ENCODE results near the gene SIGLEC5. TPM values are rescaled to one million over a fixed set of nuclear protein-coding genes. Genes with fewer than 3 reads are reported as not detected.
A peak's percentile ranks its signal among the peaks of the same experiment; 100 is the strongest.
"Not testable (repeated sequence)": the region's sequence is repeated elsewhere in the genome, so short reads cannot be mapped to it uniquely, and the experiment has no call there.

The SIGLEC5 gene, protein sequence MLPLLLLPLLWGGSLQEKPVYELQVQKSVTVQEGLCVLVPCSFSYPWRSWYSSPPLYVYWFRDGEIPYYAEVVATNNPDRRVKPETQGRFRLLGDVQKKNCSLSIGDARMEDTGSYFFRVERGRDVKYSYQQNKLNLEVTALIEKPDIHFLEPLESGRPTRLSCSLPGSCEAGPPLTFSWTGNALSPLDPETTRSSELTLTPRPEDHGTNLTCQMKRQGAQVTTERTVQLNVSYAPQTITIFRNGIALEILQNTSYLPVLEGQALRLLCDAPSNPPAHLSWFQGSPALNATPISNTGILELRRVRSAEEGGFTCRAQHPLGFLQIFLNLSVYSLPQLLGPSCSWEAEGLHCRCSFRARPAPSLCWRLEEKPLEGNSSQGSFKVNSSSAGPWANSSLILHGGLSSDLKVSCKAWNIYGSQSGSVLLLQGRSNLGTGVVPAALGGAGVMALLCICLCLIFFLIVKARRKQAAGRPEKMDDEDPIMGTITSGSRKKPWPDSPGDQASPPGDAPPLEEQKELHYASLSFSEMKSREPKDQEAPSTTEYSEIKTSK
- total RNA-seq = under 1 TPM in 1 of 2 donors, not detected in 1; 0.37 TPM
- 0 reads per million in 2 donors for total RNA-seq

DNA sequence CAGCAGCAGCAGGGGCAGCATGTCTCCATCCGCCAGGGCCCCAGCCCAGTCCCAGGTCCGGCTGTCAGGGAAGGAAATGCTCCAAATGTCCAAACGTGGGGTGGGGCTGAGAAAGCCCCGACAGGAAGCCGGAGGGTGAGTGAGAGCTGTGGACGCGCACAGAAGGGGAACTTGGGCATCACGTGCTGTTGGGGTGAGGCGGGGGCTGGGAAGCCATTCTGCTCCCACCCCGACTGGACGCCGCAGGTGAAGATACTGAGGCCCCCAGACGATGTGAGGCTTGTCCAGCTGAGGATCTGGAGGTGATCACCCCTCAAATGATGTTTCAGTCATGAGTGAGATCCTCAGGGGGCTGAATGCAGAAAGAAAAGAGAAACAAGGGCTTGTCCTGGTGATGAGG lies at the start of gene SIGLEC5:
Gene SIGLEC5, minus strand, starts transcription at position 87 of the 400 bp plus-strand sequence. Its CDS starts 66 bp downstream, at position 21.
- peak within 1 kb of the TSS; percentile 49 for H3K4me3 Mint-ChIP-seq
- H3K4me1 Mint-ChIP-seq; DNase-seq; H3K9me3 ChIP-seq (ENCODE audit: control insufficient read depth, low read length, poor library complexity, severe bottlenecking); H3K36me3 Mint-ChIP-seq (ENCODE audit: low read depth); H3K27ac Mint-ChIP-seq: not testable (repeated sequence)
- peak; percentile 33 for ATAC-seq
- peaks cover 40% of the 10 kb centered on the region for H3K27me3 Mint-ChIP-seq

DNA sequence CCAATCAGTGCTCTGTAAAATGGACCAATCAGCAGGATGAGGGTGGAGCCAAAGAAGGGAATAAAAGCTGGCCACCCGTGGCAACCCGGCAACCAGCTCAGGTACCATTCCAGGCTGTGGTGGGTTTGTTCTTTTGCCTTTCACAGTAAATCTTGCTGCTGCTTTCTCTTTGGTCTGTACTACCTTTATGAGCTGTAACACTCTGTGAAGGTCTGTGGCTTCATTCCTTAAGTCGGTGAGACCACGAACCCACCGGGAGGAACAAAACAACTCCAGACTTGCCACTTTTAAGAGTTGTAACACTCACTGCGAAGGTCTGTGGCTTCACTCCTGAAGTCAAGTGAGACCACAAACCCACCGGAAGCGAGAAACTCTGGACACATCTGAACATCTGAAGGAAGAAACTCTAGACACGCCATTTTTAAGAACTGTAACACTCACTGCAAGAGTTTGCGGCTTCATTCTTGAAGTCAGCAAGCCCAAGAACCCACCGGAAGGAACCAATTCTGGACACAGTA lies 46.4 kb upstream of the SIGLEC5 start:
- peak overlapping the region; percentile 34 for H3K4me3 Mint-ChIP-seq
- ATAC-seq = peak; percentile 80
- no peaks in the 10 kb centered on the region for H3K9me3 ChIP-seq (ENCODE audit: control insufficient read depth, low read length, poor library complexity, severe bottlenecking)
- no peaks in the 10 kb centered on the region for H3K27me3 Mint-ChIP-seq
- peaks cover 6% of the 10 kb centered on the region for H3K4me1 Mint-ChIP-seq
- no peak for DNase-seq
- no peaks in the 10 kb centered on the region for H3K36me3 Mint-ChIP-seq (ENCODE audit: low read depth)
- H3K27ac Mint-ChIP-seq = no peak overlapping the region

DNA sequence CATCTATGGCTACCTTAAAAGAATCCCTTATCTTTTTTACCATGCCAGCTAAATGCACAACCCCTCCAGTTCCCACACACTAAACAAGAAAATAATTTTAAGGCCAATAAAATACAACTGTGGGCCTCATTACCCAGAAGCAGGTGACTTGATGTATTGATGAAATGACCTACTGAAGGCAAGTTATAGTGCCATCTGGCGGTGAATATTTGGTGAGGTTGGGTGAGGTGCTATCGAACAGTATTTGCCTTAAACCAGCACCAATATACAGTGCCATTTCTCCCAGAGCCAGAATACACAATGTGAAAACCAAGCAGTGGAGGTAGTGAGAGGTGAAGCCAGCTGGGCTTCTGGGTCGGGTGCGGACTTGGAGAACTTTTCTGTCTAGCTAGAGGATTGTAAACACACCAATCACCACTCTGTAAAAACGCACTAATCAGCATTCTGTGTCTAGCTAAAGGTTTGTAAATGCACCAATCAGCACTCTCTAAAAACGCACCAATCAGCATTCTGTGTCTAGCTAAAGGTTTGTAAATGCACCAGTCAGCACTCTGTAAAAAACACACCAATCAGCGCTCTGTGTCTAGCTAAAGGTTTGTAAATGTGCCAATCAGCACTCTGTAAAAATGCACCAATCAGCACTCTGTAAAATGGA lies 45.8 kb upstream of the SIGLEC5 start:
- H3K27me3 Mint-ChIP-seq; H3K4me3 Mint-ChIP-seq; H3K36me3 Mint-ChIP-seq (ENCODE audit: low read depth); DNase-seq; H3K27ac Mint-ChIP-seq; H3K9me3 ChIP-seq (ENCODE audit: control insufficient read depth, low read length, poor library complexity, severe bottlenecking); H3K4me1 Mint-ChIP-seq: not testable (repeated sequence)
- ATAC-seq = peak; percentile 50

GRCh38 chr19:51668216-51668615 lies 38.0 kb upstream of the SIGLEC5 start:
- Mint-ChIP-seq H3K36me3 (ENCODE audit: low read depth) (peaks cover 3% of the 10 kb centered on the region), H3K4me3 (no peak overlapping the region), H3K4me1 (no peaks in the 10 kb centered on the region), H3K27ac (no peak overlapping the region), H3K27me3 (peaks cover 28% of the 10 kb centered on the region)
- no peak for ATAC-seq
- DNase-seq = no peak
- H3K9me3 ChIP-seq (ENCODE audit: control insufficient read depth, low read length, poor library complexity, severe bottlenecking) = no peaks in the 10 kb centered on the region

DNA sequence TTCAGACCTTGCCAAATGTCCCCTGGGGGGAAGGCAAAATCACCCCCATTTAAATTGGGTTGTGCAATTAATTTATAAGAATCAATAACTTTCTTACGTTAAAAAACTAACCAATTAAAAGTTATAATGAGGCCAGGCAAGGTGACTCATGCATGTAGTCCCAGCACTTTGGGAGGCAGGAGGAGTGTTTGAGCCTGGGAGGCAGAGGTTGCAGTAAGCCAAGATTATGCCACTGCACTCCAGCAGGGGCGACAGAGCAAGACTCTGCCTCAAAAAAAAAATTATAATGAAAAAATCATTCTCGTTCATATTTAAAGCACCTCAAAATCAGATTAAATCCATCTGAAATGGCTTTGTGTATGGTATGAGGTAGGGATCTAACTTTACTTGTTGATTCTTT lies 34.8 kb upstream of the SIGLEC5 start:
- no peak overlapping the region for H3K27ac Mint-ChIP-seq
- no peaks in the 10 kb centered on the region for H3K9me3 ChIP-seq (ENCODE audit: control insufficient read depth, low read length, poor library complexity, severe bottlenecking)
- DNase-seq = no peak
- no peak overlapping the region for H3K4me3 Mint-ChIP-seq
- H3K36me3 Mint-ChIP-seq (ENCODE audit: low read depth) = peaks cover 6% of the 10 kb centered on the region
- peaks cover 47% of the 10 kb centered on the region for H3K27me3 Mint-ChIP-seq
- ATAC-seq = no peak
- H3K4me1 Mint-ChIP-seq = peaks cover 3% of the 10 kb centered on the region

DNA sequence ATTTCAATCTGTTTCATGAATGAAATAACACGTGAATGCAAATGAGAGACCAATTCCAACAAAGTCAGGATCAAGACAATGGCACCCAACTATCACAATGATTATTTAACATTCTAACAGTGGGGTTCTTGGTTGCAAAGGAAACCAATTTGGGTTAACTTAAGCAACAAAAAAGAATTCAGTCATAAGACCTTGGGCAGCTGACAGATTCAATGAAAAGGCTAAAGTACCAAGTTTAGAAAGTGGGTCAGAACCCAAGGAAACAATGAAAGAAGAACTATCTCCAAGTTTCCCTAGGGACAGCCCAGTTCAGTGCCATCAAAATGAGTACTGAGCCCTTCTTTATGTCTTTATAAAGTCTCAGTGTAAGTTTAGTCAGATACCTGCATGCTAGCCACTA lies 33.9 kb upstream of the SIGLEC5 start:
- H3K27me3 Mint-ChIP-seq = peaks cover 47% of the 10 kb centered on the region
- ATAC-seq = no peak
- peaks cover 4% of the 10 kb centered on the region for H3K4me1 Mint-ChIP-seq
- no peaks in the 10 kb centered on the region for H3K9me3 ChIP-seq (ENCODE audit: control insufficient read depth, low read length, poor library complexity, severe bottlenecking)
- no peak overlapping the region for H3K27ac Mint-ChIP-seq
- H3K4me3 Mint-ChIP-seq = no peak overlapping the region
- no peak for DNase-seq
- H3K36me3 Mint-ChIP-seq (ENCODE audit: low read depth) = peaks cover 6% of the 10 kb centered on the region

DNA sequence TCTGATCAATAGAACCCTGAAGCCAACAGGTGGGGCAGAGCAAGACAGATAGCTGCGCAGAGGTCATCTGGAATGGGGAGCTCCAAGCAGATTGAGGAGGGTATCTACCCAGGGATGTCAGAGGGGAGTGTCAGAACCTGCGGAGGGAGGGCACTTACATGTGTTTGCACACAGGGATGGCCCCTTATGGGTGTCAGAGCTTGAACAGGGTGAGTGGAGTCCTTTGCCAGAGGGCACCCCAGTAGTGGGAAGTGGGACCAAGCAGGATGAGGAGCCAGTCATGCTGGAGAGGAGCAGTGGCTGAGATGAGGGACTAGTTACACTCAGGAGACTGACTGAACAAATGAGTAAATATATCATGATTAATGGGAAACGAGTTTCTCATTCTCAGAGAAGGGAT lies 33.4 kb upstream of the SIGLEC5 start:
- Mint-ChIP-seq H3K27ac (no peak overlapping the region), H3K27me3 (peaks cover 45% of the 10 kb centered on the region), H3K4me1 (peaks cover 4% of the 10 kb centered on the region), H3K4me3 (no peak overlapping the region), H3K36me3 (ENCODE audit: low read depth) (peaks cover 6% of the 10 kb centered on the region)
- ATAC-seq (no peak), DNase-seq (no peak)
- H3K9me3 ChIP-seq (ENCODE audit: control insufficient read depth, low read length, poor library complexity, severe bottlenecking) = no peaks in the 10 kb centered on the region

DNA sequence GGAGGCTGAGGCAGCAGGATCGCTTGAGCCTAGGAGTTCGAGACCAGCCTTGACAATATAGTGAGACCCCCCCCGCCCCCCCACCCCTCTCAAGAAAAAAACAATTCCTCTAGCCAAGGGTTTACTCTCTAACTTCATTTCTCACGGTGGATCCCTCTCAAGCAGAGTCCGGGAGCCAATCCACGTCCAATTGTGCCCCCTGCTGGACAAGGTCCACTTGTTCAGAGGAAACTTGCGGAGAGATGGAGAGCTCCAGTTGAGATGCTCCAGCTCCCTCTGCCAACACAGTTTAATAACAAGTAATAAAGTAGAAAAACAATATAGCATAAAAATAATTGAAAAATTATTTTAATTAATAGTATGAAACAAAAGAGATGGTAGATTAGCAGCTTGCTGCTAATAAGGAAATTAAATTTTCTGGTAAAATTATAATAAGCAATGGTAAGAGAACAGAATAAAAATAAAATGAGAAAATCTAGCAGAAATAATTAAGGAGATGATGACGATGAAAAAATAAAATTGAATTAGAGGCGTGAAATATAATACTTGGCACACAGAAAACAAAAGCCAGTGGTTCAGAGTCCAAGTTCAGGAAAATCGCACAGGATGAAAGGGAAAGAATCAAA lies 30.9 kb upstream of the SIGLEC5 start:
- Mint-ChIP-seq H3K27me3 (peaks cover 38% of the 10 kb centered on the region), H3K4me1 (peaks cover 12% of the 10 kb centered on the region), H3K4me3 (no peak overlapping the region), H3K27ac (no peak overlapping the region), H3K36me3 (ENCODE audit: low read depth) (peaks cover 9% of the 10 kb centered on the region)
- DNase-seq (peak in 2 of 3 donors; percentile 12 to 14), ATAC-seq (no peak)
- no peaks in the 10 kb centered on the region for H3K9me3 ChIP-seq (ENCODE audit: control insufficient read depth, low read length, poor library complexity, severe bottlenecking)

GRCh38 chr19:51654783-51655182 lies 24.6 kb upstream of the SIGLEC5 start:
- no peak overlapping the region for H3K27ac Mint-ChIP-seq
- peaks cover 48% of the 10 kb centered on the region for H3K27me3 Mint-ChIP-seq
- H3K4me1 Mint-ChIP-seq = peaks cover 10% of the 10 kb centered on the region
- H3K4me3 Mint-ChIP-seq = no peak overlapping the region
- H3K36me3 Mint-ChIP-seq (ENCODE audit: low read depth) = peaks cover 7% of the 10 kb centered on the region
- no peaks in the 10 kb centered on the region for H3K9me3 ChIP-seq (ENCODE audit: control insufficient read depth, low read length, poor library complexity, severe bottlenecking)
- DNase-seq (no peak), ATAC-seq (no peak)

GRCh38 chr19:51653162-51653561 lies 23.0 kb upstream of the SIGLEC5 start:
- no peaks in the 10 kb centered on the region for H3K9me3 ChIP-seq (ENCODE audit: control insufficient read depth, low read length, poor library complexity, severe bottlenecking)
- Mint-ChIP-seq H3K4me1 (peaks cover 10% of the 10 kb centered on the region), H3K27ac (no peak overlapping the region), H3K27me3 (peaks cover 62% of the 10 kb centered on the region), H3K4me3 (no peak overlapping the region), H3K36me3 (ENCODE audit: low read depth) (peaks cover 7% of the 10 kb centered on the region)
- DNase-seq (no peak), ATAC-seq (no peak)

DNA sequence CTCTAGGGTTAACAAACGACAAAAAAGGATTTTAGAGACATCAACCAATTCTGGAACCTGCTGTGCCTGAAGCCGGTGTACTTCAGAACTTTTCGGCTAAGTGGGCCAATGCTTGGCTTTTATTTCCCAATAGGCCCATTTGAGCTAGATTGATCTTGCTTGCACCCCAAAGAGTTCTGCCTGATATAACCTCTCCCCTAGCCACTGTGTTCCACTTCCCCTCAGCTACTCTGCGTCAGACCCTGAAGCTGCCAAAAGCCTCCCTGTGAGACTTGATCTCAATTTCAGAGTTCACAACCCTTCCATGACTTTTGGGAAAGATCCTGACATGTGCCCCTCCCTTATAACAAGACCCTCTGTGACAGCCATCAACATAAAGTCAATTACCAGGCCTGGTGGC lies 22.1 kb upstream of the SIGLEC5 start:
- Mint-ChIP-seq H3K36me3 (ENCODE audit: low read depth) (peaks cover 7% of the 10 kb centered on the region), H3K4me3 (no peak overlapping the region), H3K4me1 (peaks cover 10% of the 10 kb centered on the region), H3K27ac (no peak overlapping the region), H3K27me3 (peaks cover 67% of the 10 kb centered on the region)
- H3K9me3 ChIP-seq (ENCODE audit: control insufficient read depth, low read length, poor library complexity, severe bottlenecking) = no peaks in the 10 kb centered on the region
- no peak for ATAC-seq
- no peak for DNase-seq

GRCh38 chr19:51651216-51651846 lies 21.1 kb upstream of the SIGLEC5 start:
- no peak for DNase-seq
- no peak overlapping the region for H3K27ac Mint-ChIP-seq
- peaks cover 4% of the 10 kb centered on the region for H3K36me3 Mint-ChIP-seq (ENCODE audit: low read depth)

DNA sequence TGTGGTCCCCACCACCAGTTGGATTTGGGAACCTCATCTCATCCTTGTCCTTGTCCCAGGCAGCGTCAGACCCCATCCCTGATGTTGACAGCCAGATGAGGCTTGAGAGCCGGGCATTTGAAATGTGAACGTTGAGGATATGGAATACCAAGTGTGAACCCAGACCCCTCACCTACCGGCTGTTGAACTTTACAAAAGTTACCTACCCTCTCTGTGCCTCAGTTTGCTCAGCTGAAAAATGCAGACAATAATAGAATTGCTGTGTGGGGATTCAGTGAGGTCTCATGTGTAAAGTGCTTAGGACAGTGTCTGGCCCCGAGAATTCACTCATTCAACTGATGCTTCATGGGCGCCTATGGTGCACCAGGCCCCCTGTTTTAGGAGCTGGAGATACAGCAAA lies 17.1 kb upstream of the SIGLEC5 start:
- H3K36me3 Mint-ChIP-seq (ENCODE audit: low read depth) = peaks cover 9% of the 10 kb centered on the region
- no peaks in the 10 kb centered on the region for H3K9me3 ChIP-seq (ENCODE audit: control insufficient read depth, low read length, poor library complexity, severe bottlenecking)
- no peak overlapping the region for H3K27ac Mint-ChIP-seq
- ATAC-seq (no peak), DNase-seq (no peak)
- H3K4me3 Mint-ChIP-seq = no peak overlapping the region
- peaks cover 62% of the 10 kb centered on the region for H3K27me3 Mint-ChIP-seq
- H3K4me1 Mint-ChIP-seq = peaks cover 9% of the 10 kb centered on the region

More at GRCh38 chr19:51651216-51651846, 21.1 kb upstream of the SIGLEC5 start:
- peak; percentile 71 for ATAC-seq
- H3K27me3 Mint-ChIP-seq = peaks cover 62% of the 10 kb centered on the region
- H3K9me3 ChIP-seq (ENCODE audit: control insufficient read depth, low read length, poor library complexity, severe bottlenecking) = no peaks in the 10 kb centered on the region
- H3K4me3 Mint-ChIP-seq = no peak overlapping the region
- H3K4me1 Mint-ChIP-seq = peaks cover 2% of the 10 kb centered on the region
